Activated CD8-positive, alpha-beta T cell treated with anti-CD3 and anti-CD28 coated beads, Interleukin-2, amount 10 ng/mL, durations not matched to agents 7 days and 5 days (primary cell): ENCODE data around the gene LMOD3. TPM values are rescaled to one million over a fixed set of nuclear protein-coding genes. Genes with fewer than 3 reads are reported as not detected.

Experiments
- ATAC-seq: fragments of 150-1000 bp; cut with Tn5 transposase; one replicate; pipeline ENCODE4 v1.10.0; 2021; ENCODE audit warnings: moderate library complexity
- CTCF ChIA-PET: fragments of 350-600 bp; sonication (Branson Sonifier 250); formaldehyde crosslinking; loops from one replicate; lab custom pipeline; 2021; ENCODE audit warnings: antibody characterized with exemption; lab: Charles Lee
- POLR2A ChIA-PET: fragments of 350-600 bp; sonication (Branson Sonifier 250); formaldehyde crosslinking; loops from one replicate; lab custom pipeline; 2021; ENCODE audit warnings: antibody characterized with exemption; lab: Charles Lee
- DNase-seq: peaks from one replicate; pipeline ENCODE4 v3.0.0-alpha.2; 2020
- H3K27ac Mint-ChIP-seq: one replicate; pipeline ENCODE4 v1.8.0; 2021; ENCODE audit warnings: mild to moderate bottlenecking, mixed read lengths
- H3K27me3 Mint-ChIP-seq: one replicate; pipeline ENCODE4 v1.8.0; 2021; ENCODE audit warnings: low read depth, mixed read lengths
- H3K36me3 Mint-ChIP-seq: one replicate; pipeline ENCODE4 v1.8.0; 2021; ENCODE audit warnings: low read depth, mixed read lengths
- H3K4me1 Mint-ChIP-seq: one replicate; pipeline ENCODE4 v1.8.0; 2021; ENCODE audit warnings: low read depth, mixed read lengths
- H3K4me3 Mint-ChIP-seq: one replicate; pipeline ENCODE4 v1.8.0; 2021; ENCODE audit warnings: mild to moderate bottlenecking, mixed read lengths
- H3K9me3 Mint-ChIP-seq: one replicate; pipeline ENCODE4 v1.8.0; 2022; ENCODE audit warnings: mixed read lengths; ENCODE audit not compliant: insufficient read depth
- total RNA-seq, 2 experiments: library from RNA; stranded (reverse); gene quantifications; one replicate each; pipeline ENCODE4 v1.2.3, GENCODE V29; 2021

The LMOD3 gene
- total RNA-seq, 2 experiments from 2014 or later, result not detected

DNA sequence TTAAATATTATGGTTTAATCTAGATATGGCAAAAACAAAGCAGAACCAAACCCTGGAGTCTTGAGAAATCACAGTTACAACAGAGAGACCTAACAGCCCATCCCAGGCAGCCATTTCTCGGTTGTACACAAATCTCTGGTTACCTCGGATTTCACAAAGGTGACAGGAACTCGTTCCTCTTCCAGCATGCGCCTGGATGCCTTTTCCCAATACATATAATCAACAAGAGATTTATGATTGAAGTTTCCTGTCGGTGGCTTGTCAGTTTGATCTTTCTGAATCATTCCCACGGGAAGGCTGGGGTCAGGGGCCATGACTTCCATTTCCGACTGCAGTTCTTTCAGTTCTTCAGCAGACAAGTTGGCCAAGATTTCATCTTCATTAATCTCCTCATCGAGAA, 445 bp downstream of the LMOD3 start:
- H3K9me3 Mint-ChIP-seq, result no peaks in the 10 kb centered on the region
- H3K27me3 Mint-ChIP-seq, result peaks cover 9% of the 10 kb centered on the region
- peaks cover 5% of the 10 kb centered on the region for H3K4me1 Mint-ChIP-seq
- H3K4me3 Mint-ChIP-seq, result no peak overlapping the region
- H3K27ac Mint-ChIP-seq, result no peak overlapping the region
- POLR2A ChIA-PET, result interaction anchor here (0.6 kb wide), 1 partner anchor 108 kb away, joined by 3 read pairs; no protein-coding TSS in a partner anchor
- CTCF ChIA-PET, result interaction anchor here (0.8 to 5.8 kb wide), 24 partner anchors 9 to 550 kb away, joined by 3 to 96 read pairs (median 8); no protein-coding TSS in a partner anchor
- ATAC-seq (no peak), DNase-seq (no peak)
- no peaks in the 10 kb centered on the region for H3K36me3 Mint-ChIP-seq

DNA sequence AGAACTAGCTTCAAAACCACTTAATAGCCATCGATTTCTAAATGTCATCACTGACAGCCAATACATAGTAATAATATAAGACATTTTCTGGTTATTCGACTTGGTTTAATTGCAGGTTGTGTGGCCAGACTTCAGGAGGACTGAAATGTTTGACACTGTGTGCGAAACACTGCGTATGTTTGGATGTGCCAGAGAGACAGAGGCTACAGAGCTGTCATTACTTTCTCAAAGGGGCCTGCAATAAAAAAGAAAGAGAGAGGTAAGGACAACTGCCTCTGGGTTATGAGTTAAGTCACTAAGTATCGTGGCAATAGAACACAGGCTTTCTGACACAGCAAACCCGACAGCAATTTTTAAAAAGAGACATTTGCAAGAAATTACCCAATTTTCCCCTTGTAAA, 882 bp downstream of the LMOD3 start:
- POLR2A ChIA-PET, result interaction anchor here (0.6 kb wide), 1 partner anchor 108 kb away, joined by 3 read pairs; no protein-coding TSS in a partner anchor

DNA sequence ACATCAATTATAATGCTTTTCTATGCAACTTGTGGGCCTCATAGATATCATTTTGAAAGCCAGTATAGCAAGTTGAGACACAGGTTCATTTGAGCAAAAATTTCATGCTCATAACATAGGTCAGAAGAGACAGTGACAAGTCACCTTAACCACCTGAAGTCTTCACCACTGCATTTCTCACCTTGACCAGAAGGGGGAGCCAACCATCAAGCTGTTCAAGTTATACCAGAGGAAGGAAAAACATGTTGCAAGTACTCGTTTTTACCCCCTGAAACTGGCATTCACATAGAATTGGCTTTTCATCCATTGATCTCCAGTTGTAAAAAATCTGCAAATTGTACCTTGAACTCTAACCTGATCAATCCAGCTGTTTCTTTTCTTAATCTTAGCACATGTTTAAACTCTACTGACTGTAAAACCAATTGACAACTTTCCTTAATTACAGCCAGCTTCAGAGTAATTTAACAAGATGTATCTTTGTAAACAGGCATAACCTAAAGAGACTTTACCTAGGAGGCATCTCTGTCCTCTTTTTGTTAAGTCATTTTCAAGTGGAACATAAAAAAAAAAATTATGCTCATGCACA, 1.4 kb downstream of the LMOD3 start:
- Mint-ChIP-seq H3K27ac (no peak overlapping the region), H3K36me3 (no peaks in the 10 kb centered on the region), H3K9me3 (no peaks in the 10 kb centered on the region), H3K27me3 (peaks cover 2% of the 10 kb centered on the region), H3K4me1 (peaks cover 5% of the 10 kb centered on the region), H3K4me3 (no peak overlapping the region)
- ATAC-seq (peak; percentile 72), DNase-seq (peak; percentile 90)
- ChIA-PET POLR2A (interaction anchor here (0.6 kb wide), 1 partner anchor 107 kb away, joined by 3 read pairs; no protein-coding TSS in a partner anchor), CTCF (interaction anchor here (0.5 to 5.8 kb wide), 49 partner anchors 9 to 1898 kb away, joined by 3 to 96 read pairs (median 4); no protein-coding TSS in a partner anchor)

More for the DNA sequence above, 882 bp downstream of the LMOD3 start:
- Mint-ChIP-seq H3K36me3 (no peaks in the 10 kb centered on the region), H3K27ac (no peak overlapping the region), H3K9me3 (no peaks in the 10 kb centered on the region), H3K4me1 (peaks cover 5% of the 10 kb centered on the region), H3K4me3 (no peak overlapping the region), H3K27me3 (peaks cover 6% of the 10 kb centered on the region)
- CTCF ChIA-PET, result interaction anchor here (0.5 to 5.8 kb wide), 44 partner anchors 9 to 1897 kb away, joined by 3 to 96 read pairs (median 4); no protein-coding TSS in a partner anchor
- no peak for ATAC-seq
- DNase-seq, result no peak

DNA sequence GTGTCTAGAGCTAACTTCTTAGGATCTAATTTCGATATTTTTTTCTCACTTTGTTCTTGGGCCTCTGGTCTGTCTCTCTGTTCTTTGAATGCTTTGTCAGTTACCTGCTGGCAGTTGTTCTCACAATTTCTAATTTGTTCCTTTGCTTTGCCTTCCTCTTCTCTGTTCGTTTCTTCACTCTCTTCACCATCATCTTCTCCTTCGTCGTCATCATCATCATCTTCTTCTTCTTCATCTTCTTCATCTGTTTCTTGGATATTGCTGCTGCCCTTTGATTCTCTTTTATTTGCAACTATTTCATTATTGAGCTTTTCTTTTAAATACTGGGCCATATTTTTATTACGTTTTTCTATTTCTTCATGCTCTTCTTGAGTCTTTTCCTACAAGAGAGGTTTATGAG, 2.7 kb downstream of the LMOD3 start:
- CTCF ChIA-PET, result interaction anchor here (0.7 to 5.8 kb wide), 21 partner anchors 7 to 308 kb away, joined by 3 to 96 read pairs (median 4); partner anchors contain the start of genes EOGT and FRMD4B
- Mint-ChIP-seq H3K36me3 (no peaks in the 10 kb centered on the region), H3K9me3 (no peaks in the 10 kb centered on the region), H3K4me3 (no peak overlapping the region), H3K27ac (no peak overlapping the region), H3K4me1 (peaks cover 5% of the 10 kb centered on the region), H3K27me3 (no peaks in the 10 kb centered on the region)
- POLR2A ChIA-PET, result interaction anchor here (1.2 kb wide), 1 partner anchor 187 kb away, joined by 3 read pairs; no protein-coding TSS in a partner anchor
- DNase-seq (no peak), ATAC-seq (no peak)

DNA sequence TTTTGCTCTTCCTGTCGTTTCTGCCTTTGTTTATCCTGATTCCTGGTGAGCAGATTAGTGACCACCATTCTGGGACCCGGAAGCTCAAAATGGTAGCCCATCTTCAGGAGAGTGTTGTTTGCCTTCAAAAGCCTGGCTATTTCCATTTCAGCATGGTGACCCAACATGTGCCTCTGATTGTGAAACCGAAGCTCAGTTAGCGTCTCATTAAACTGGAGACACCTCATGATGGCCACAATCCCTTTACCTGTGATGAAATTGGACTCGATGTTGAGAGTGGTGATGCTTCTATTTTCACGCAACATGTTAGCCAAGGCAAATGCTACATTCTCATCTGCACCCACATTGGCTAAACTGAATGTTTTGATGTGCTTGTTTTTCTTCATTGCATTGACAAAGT, 3.3 kb downstream of the LMOD3 start:
- DNase-seq (no peak), ATAC-seq (no peak)
- H3K36me3 Mint-ChIP-seq, result no peaks in the 10 kb centered on the region
- H3K27ac Mint-ChIP-seq, result no peak overlapping the region
- H3K4me3 Mint-ChIP-seq, result no peak overlapping the region
- ChIA-PET POLR2A (interaction anchor here (1.2 kb wide), 1 partner anchor 187 kb away, joined by 3 read pairs; no protein-coding TSS in a partner anchor), CTCF (interaction anchor here (1.0 to 5.8 kb wide), 14 partner anchors 7 to 306 kb away, joined by 3 to 96 read pairs (median 7); partner anchors contain the start of genes EOGT and FRMD4B)
- H3K9me3 Mint-ChIP-seq, result no peaks in the 10 kb centered on the region
- H3K27me3 Mint-ChIP-seq, result no peaks in the 10 kb centered on the region
- H3K4me1 Mint-ChIP-seq, result peaks cover 5% of the 10 kb centered on the region

DNA sequence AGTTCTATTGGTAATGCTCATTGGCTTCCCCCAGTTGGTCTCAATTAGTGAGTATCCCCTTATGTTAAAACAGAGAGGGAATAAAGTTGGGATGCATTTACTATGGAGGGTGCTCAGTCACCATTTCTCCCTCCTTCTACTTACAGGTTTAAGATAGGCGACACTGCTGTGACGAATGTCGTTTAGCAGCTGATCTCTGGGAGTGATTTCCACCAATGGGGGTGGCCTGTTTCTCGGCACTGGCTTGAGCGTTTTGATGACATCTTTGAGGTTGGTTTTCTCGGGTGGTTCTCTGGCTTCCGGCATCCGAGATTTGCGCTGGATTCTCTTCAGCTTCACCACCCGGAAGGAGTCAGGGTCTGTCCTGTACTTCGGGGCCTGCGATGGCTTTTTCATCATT, 3.8 kb downstream of the LMOD3 start:
- H3K4me3 Mint-ChIP-seq, result no peak overlapping the region
- H3K4me1 Mint-ChIP-seq, result peaks cover 5% of the 10 kb centered on the region
- ATAC-seq, result no peak
- no peak overlapping the region for H3K27ac Mint-ChIP-seq
- no peaks in the 10 kb centered on the region for H3K27me3 Mint-ChIP-seq
- H3K36me3 Mint-ChIP-seq, result no peaks in the 10 kb centered on the region
- ChIA-PET POLR2A (interaction anchor here (1.2 kb wide), 1 partner anchor 188 kb away, joined by 3 read pairs; no protein-coding TSS in a partner anchor), CTCF (interaction anchor here (1.2 to 5.8 kb wide), 8 partner anchors 11 to 322 kb away, joined by 3 to 96 read pairs (median 10); no protein-coding TSS in a partner anchor)
- DNase-seq, result no peak
- H3K9me3 Mint-ChIP-seq, result no peaks in the 10 kb centered on the region

DNA sequence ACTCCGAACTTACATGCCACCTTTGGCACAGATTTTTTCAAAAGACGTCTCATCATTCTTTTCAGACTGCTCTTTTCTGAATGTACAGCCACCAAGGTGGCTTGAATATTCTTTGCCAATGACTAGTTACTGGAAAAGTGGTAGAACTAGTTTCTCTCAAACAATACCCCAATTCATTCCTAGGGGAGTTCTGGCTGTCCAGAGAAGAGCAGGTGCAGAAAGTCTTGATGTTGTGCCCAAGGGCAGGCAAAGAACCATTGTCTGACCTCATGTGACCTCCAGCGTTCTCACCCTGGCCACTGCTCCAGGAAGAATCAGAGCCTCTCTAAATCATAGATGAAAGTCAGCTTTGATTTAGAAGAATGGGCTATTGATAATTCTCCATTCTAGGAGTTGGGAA, 5.5 kb downstream of the LMOD3 start:
- Mint-ChIP-seq H3K27ac (no peak overlapping the region), H3K9me3 (no peaks in the 10 kb centered on the region), H3K27me3 (no peaks in the 10 kb centered on the region), H3K36me3 (no peaks in the 10 kb centered on the region), H3K4me1 (peaks cover 5% of the 10 kb centered on the region), H3K4me3 (no peak overlapping the region)
- ATAC-seq, result no peak
- ChIA-PET CTCF (interaction anchor here (5.8 kb wide), 1 partner anchor 190 kb away, joined by 96 read pairs; no protein-coding TSS in a partner anchor), POLR2A (no interaction called here)
- DNase-seq, result no peak

DNA sequence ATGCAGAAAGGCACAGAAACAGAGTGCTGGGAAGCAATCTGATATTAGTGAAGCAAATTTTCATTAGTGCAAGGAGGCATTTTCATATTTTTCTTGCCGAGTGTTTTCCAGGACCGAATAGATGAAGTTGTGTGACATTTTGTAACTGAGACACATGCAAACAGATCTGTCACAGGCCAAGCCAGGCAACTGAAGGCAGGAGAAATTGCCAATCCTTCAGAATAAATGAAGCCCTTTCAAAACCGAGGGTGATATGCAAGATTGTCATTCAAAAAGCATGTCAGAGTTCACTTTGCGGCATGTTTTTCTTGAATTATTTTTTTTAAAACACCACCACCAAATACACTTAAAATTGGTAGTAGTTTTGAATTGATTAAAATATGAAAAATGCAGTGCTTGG, 6.2 kb downstream of the LMOD3 start:
- CTCF ChIA-PET, result interaction anchor here (5.8 kb wide), 1 partner anchor 191 kb away, joined by 96 read pairs; no protein-coding TSS in a partner anchor
- Mint-ChIP-seq H3K4me3 (no peak overlapping the region), H3K27me3 (no peaks in the 10 kb centered on the region), H3K36me3 (no peaks in the 10 kb centered on the region), H3K27ac (no peak overlapping the region), H3K9me3 (no peaks in the 10 kb centered on the region), H3K4me1 (peaks cover 4% of the 10 kb centered on the region)
- DNase-seq (no peak), ATAC-seq (no peak)
- POLR2A ChIA-PET, result interaction anchor here (0.8 kb wide), 1 partner anchor 26 kb away, joined by 3 read pairs; no protein-coding TSS in a partner anchor

DNA sequence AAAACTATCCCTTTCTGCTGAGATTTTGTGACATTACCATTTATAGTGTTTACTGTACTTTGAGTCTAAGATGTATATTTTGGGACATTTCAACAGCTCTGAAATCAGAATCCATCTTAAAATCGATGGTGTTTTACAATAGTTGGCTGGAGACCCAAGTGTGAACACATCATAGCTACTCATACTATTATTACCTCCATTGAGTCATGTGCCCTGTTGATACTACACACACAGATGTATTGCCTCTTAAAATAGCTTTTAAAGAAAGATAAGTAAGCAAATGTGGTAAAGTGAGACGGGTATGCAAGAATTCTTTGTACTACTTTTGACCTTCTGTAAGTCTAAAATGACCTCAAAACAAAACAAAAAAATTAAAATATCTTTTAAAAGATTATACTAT, 6.7 kb downstream of the LMOD3 start:
- H3K27me3 Mint-ChIP-seq, result no peaks in the 10 kb centered on the region
- ChIA-PET CTCF (no interaction called here), POLR2A (interaction anchor here (0.8 kb wide), 1 partner anchor 26 kb away, joined by 3 read pairs; no protein-coding TSS in a partner anchor)
- peaks cover under 1% of the 10 kb centered on the region for H3K4me1 Mint-ChIP-seq
- H3K9me3 Mint-ChIP-seq, result no peaks in the 10 kb centered on the region
- H3K36me3 Mint-ChIP-seq, result no peaks in the 10 kb centered on the region
- DNase-seq (no peak), ATAC-seq (no peak)
- H3K4me3 Mint-ChIP-seq, result no peak overlapping the region
- H3K27ac Mint-ChIP-seq, result no peak overlapping the region

DNA sequence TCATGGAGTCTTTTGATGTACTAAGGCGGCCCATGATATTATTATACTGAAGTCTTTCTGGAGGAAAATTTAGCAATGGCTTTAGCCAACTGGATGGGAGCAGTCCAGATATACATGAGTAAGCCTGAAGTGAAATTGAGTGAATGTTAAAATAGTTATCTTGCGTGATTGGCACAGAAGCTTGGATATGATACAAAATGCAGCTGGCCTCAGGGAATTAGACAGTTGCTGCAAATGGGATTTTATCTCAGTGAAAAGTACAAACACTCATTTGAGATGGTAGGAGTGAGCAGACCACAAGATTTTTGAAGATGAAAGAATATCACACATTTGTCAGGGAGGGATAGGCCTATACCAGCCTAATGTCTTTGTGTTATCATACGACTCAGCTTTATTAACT, 8.9 kb downstream of the LMOD3 start:
- H3K36me3 Mint-ChIP-seq, result no peaks in the 10 kb centered on the region
- no peak for ATAC-seq
- ChIA-PET POLR2A (interaction anchor here (1.3 kb wide), 1 partner anchor 8 kb away, joined by 3 read pairs; no protein-coding TSS in a partner anchor), CTCF (interaction anchor here (0.8 to 2.2 kb wide), 3 partner anchors 7 to 193 kb away, joined by 3 to 10 read pairs (median 3); no protein-coding TSS in a partner anchor)
- no peak overlapping the region for H3K4me3 Mint-ChIP-seq
- H3K4me1 Mint-ChIP-seq, result no peaks in the 10 kb centered on the region
- H3K27ac Mint-ChIP-seq, result no peak overlapping the region
- DNase-seq, result no peak
- H3K9me3 Mint-ChIP-seq, result no peaks in the 10 kb centered on the region
- H3K27me3 Mint-ChIP-seq, result no peaks in the 10 kb centered on the region

DNA sequence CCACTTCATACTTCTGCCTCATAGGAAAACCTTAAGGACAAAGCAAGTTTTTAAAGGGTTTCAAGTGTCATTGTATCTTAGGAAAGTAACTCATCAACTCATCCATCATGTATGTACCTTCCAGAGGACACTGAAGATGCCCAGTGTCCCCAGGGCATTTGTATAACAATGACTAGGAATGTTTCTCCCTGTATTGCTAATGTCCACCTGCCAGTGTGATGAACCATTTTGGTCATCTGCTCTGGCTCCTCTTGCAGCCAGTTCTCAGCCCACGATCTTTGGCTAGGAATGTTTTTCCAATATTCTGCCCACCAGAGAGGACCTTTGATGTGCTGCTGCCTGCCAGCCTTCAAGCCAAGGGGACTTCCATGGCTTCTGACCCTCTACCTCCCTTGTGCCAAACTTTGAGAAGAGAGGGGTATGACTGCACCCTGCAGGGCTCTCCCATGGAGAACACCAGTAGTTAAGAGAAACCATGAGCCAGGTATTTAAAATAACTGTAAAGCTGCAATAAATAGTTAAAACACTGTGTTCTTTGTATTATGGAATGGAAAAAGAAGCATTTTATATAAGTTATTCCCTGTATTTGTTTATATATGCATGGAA, 11.4 kb downstream of the LMOD3 start:
- ATAC-seq (no peak), DNase-seq (no peak)
- Mint-ChIP-seq H3K9me3 (no peaks in the 10 kb centered on the region), H3K4me1 (no peaks in the 10 kb centered on the region), H3K4me3 (no peak overlapping the region), H3K27me3 (no peaks in the 10 kb centered on the region), H3K27ac (no peak overlapping the region), H3K36me3 (peaks cover 7% of the 10 kb centered on the region)
- POLR2A ChIA-PET, result no interaction called here
- CTCF ChIA-PET, result interaction anchor here (2.2 kb wide), 1 partner anchor 9 kb away, joined by 10 read pairs; no protein-coding TSS in a partner anchor
